GM23248 (cell line): Measurements from ENCODE around the gene HMCN1. TPM values are rescaled to one million over a fixed set of nuclear protein-coding genes. Genes with fewer than 3 reads are reported as not detected.

Experiments
- DNase-seq: peaks from one replicate; pipeline ENCODE4 v3.0.0-alpha.2; 2015
- H2AFZ ChIP-seq: fragments of 200-600 bp; sonication (generic); 2 replicates; pipeline ENCODE4 v1.6.1; 2016; ENCODE audit warnings: antibody characterized with exemption
- H3F3A ChIP-seq: fragments of 200-600 bp; sonication (generic); 2 replicates; pipeline ENCODE4 v1.6.1; 2016; ENCODE audit warnings: mild to moderate bottlenecking, antibody characterized with exemption, mixed run types; ENCODE audit not compliant: insufficient read depth
- H3K27ac ChIP-seq: fragments of 200-600 bp; sonication (generic); 2 replicates; pipeline ENCODE4 v1.5.1; 2016; ENCODE audit warnings: mild to moderate bottlenecking
- H3K27me3 ChIP-seq: fragments of 200-600 bp; sonication (generic); replicated peaks from 2 replicates; pipeline ENCODE4 v1.6.1; 2016; ENCODE audit warnings: mild to moderate bottlenecking; ENCODE audit not compliant: insufficient read depth
- H3K36me3 ChIP-seq: fragments of 200-600 bp; sonication (generic); 2 replicates; pipeline ENCODE4 v1.6.1; 2016; ENCODE audit warnings: low read depth, mild to moderate bottlenecking
- H3K4me1 ChIP-seq: fragments of 200-600 bp; sonication (generic); 2 replicates; pipeline ENCODE4 v1.6.1; 2016; ENCODE audit warnings: mild to moderate bottlenecking; ENCODE audit not compliant: insufficient read depth
- H3K4me2 ChIP-seq: fragments of 200-600 bp; sonication (generic); one replicate; pipeline ENCODE4 v1.6.1; 2016; ENCODE audit warnings: mild to moderate bottlenecking; ENCODE audit not compliant: unreplicated experiment
- H3K4me3 ChIP-seq: fragments of 200-600 bp; sonication (generic); 2 replicates; pipeline ENCODE4 v1.5.1; 2016; ENCODE audit warnings: mild to moderate bottlenecking
- H3K79me2 ChIP-seq: fragments of 200-600 bp; sonication (generic); 2 replicates; pipeline ENCODE4 v1.6.1; 2016; ENCODE audit warnings: mild to moderate bottlenecking; ENCODE audit not compliant: insufficient read depth
- H3K9ac ChIP-seq: fragments of 200-600 bp; sonication (generic); 2 replicates; pipeline ENCODE4 v1.6.1; 2016; ENCODE audit warnings: mild to moderate bottlenecking
- H3K9me2 ChIP-seq: fragments of 200-600 bp; sonication (generic); 2 replicates; pipeline ENCODE4 v1.6.1; 2016; ENCODE audit warnings: mixed run types, mild to moderate bottlenecking, moderate library complexity; ENCODE audit not compliant: insufficient read depth
- H3K9me3 ChIP-seq: fragments of 200-600 bp; sonication (generic); one replicate; pipeline ENCODE4 v1.6.1; 2017; ENCODE audit warnings: low read depth
- H4K20me1 ChIP-seq: fragments of 200-600 bp; sonication (generic); 2 replicates; pipeline ENCODE4 v1.6.0; 2016; ENCODE audit not compliant: insufficient read depth
- EZH2 ChIP-seq: fragments of 200-600 bp; sonication (generic); IDR thresholded peaks from 2 replicates; pipeline ENCODE4 v1.6.1; 2018; ENCODE audit warnings: antibody characterized with exemption, mild to moderate bottlenecking; ENCODE audit not compliant: insufficient read depth, poor library complexity, severe bottlenecking
- EZH2phosphoT487 ChIP-seq: fragments of 200-600 bp; sonication (generic); IDR thresholded peaks from 2 replicates; pipeline ENCODE4 v1.6.1; 2018; ENCODE audit warnings: antibody characterized with exemption, moderate library complexity, mild to moderate bottlenecking, low read depth; ENCODE audit not compliant: insufficient read depth
- WGBS, 2 experiments: methylation state at CpG; one replicate each; pipeline ENCODE4 v1.1.6; 2015 to 2017; ENCODE audit warnings: low lambda C conversion rate in 2 of 2, low coverage in 1 of 2; ENCODE audit errors: missing lambda C conversion rate in 2 of 2; 5-methylcytosine and 5-hydroxymethylcytosine counted together
- in situ Hi-C: fragments of 300-500 bp; cut with MboI; formaldehyde crosslinking; loops from 2 replicates; pipeline ENCODE4 v1.15.0; 2020
- polyA plus RNA-seq: library from polyadenylated mRNA; unstranded; fragments of >200 nt; fragmentation: Nextera tagmentation; extraction: Ambion mirVana; gene quantifications from 2 replicates; pipeline ENCODE4 v1.2.1, GENCODE V29; 2016
- total RNA-seq: library from RNA; depleted of rRNA; stranded (reverse); fragments of >200 nt; shearing (Covaris generic); gene quantifications from 2 replicates; pipeline ENCODE4 v1.2.3, GENCODE V29; 2014

HMCN1 gene
- total and polyA plus RNA-seq, 2 experiments from 2014 or later = 1.8 to 5.2 TPM

GRCh38 chr1:185974367-185975170, 240.4 kb downstream of the HMCN1 start:
- H2AFZ ChIP-seq = no peak overlapping the region
- H3K27ac ChIP-seq = no peak overlapping the region
- no peaks in the 10 kb centered on the region for H3K27me3 ChIP-seq
- H3K4me3 ChIP-seq = no peak overlapping the region
- peaks cover 53% of the 10 kb centered on the region for H3K4me1 ChIP-seq
- no peak for TF ChIP-seq EZH2phosphoT487
- TF ChIP-seq EZH2 = no peak
- WGBS, 2 experiments = 92 to 96% methylated on average over 3 of the region's 3 CpGs
- no peak for DNase-seq
- H3K79me2 ChIP-seq = no peaks in the 10 kb centered on the region
- H3K4me2 ChIP-seq = peak overlapping the region; percentile 48
- no peaks in the 10 kb centered on the region for H3K9me3 ChIP-seq
- H3F3A ChIP-seq = peaks cover 44% of the 10 kb centered on the region
- H3K36me3 ChIP-seq = no peaks in the 10 kb centered on the region
- no peaks in the 10 kb centered on the region for H4K20me1 ChIP-seq
- in situ Hi-C loops = no loop called here
- H3K9me2 ChIP-seq = no peaks in the 10 kb centered on the region
- H3K9ac ChIP-seq = no peak overlapping the region

- H3K9me3 ChIP-seq = no peaks in the 10 kb centered on the region
- WGBS, 2 experiments = 100% methylated on average over 1 of the region's 1 CpG
- no peaks in the 10 kb centered on the region for H3K36me3 ChIP-seq
- DNase-seq = no peak
- H4K20me1 ChIP-seq = no peaks in the 10 kb centered on the region
- no peaks in the 10 kb centered on the region for H3K79me2 ChIP-seq
- no peak for TF ChIP-seq EZH2
- TF ChIP-seq EZH2phosphoT487 = no peak
- no peaks in the 10 kb centered on the region for H3K9me2 ChIP-seq
- no peak overlapping the region for H3K27ac ChIP-seq
- H3F3A ChIP-seq = no peaks in the 10 kb centered on the region
- H3K9ac ChIP-seq = no peak overlapping the region
- H3K4me1 ChIP-seq = peaks cover 9% of the 10 kb centered on the region; the same call in 1 of the 2 replicates
- no peaks in the 10 kb centered on the region for H3K27me3 ChIP-seq
- no peak overlapping the region for H3K4me2 ChIP-seq
- H3K4me3 ChIP-seq = no peak overlapping the region
- no peak overlapping the region for H2AFZ ChIP-seq
- in situ Hi-C loops = no loop called here
Measured at GRCh38 chr1:185980891-185981290, 246.7 kb downstream of the HMCN1 start.

GRCh38 chr1:185984113-185984836, 250.1 kb downstream of the HMCN1 start:
- no peak for DNase-seq
- Histone ChIP-seq H2AFZ (no peak overlapping the region), H4K20me1 (no peaks in the 10 kb centered on the region), H3K27me3 (no peaks in the 10 kb centered on the region), H3K4me3 (no peak overlapping the region), H3K27ac (no peak overlapping the region), H3K4me1 (peaks cover 9% of the 10 kb centered on the region; the same call in 1 of the 2 replicates), H3K4me2 (no peak overlapping the region), H3F3A (no peaks in the 10 kb centered on the region), H3K36me3 (no peaks in the 10 kb centered on the region), H3K79me2 (no peaks in the 10 kb centered on the region), H3K9ac (no peak overlapping the region), H3K9me3 (no peaks in the 10 kb centered on the region), H3K9me2 (no peaks in the 10 kb centered on the region)
- 60 to 66% methylated on average over 4 of the region's 4 CpGs for WGBS, 2 experiments
- TF ChIP-seq EZH2phosphoT487 (no peak), EZH2 (no peak)
- in situ Hi-C loops = no loop called here

- in situ Hi-C loops = no loop called here
- DNase-seq = no peak
- TF ChIP-seq EZH2 (no peak), EZH2phosphoT487 (no peak)
- no peaks in the 10 kb centered on the region for H3K9me2 ChIP-seq
- no peaks in the 10 kb centered on the region for H3K36me3 ChIP-seq
- H3K9ac ChIP-seq = no peak overlapping the region
- H4K20me1 ChIP-seq = no peaks in the 10 kb centered on the region
- H3K4me2 ChIP-seq = no peak overlapping the region
- no peak overlapping the region for H3K27ac ChIP-seq
- H3F3A ChIP-seq = 0 out of 2 replicates have a peak, but pooled peaks cover 5% of the 10 kb centered on the region
- no peaks in the 10 kb centered on the region for H3K27me3 ChIP-seq
- no peaks in the 10 kb centered on the region for H3K79me2 ChIP-seq
- no peak overlapping the region for H3K4me3 ChIP-seq
- peaks cover 9% of the 10 kb centered on the region; the same call in 1 of the 2 replicates for H3K4me1 ChIP-seq
- H2AFZ ChIP-seq = no peak overlapping the region
- 94 to 98% methylated on average over 7 of the region's 7 CpGs for WGBS, 2 experiments
- no peaks in the 10 kb centered on the region for H3K9me3 ChIP-seq
Measured at GRCh38 chr1:185987611-185988321, 253.6 kb downstream of the HMCN1 start.
